Activated T-helper 17 cell treated with anti-CD3 and anti-CD28 coated beads, Interleukin-2, amount 50 U/mL, for 72 hours (primary cell): Measurements from ENCODE around the gene RGS17. TPM values are rescaled to one million over a fixed set of nuclear protein-coding genes. Genes with fewer than 3 reads are reported as not detected.

ENCODE experiments used
- ATAC-seq: fragments of 150-1000 bp; cut with Tn5 transposase; replicated peaks from 2 replicates; pipeline ENCODE4 v1.10.0; 2021; ENCODE audit warnings: mild to moderate bottlenecking, moderate library complexity
- H3K27ac Mint-ChIP-seq: one replicate; pipeline ENCODE4 v1.8.0; 2022; ENCODE audit warnings: mixed read lengths
- H3K27me3 Mint-ChIP-seq: one replicate; pipeline ENCODE4 v1.8.0; 2022; ENCODE audit warnings: mixed read lengths
- H3K36me3 Mint-ChIP-seq: one replicate; pipeline ENCODE4 v1.8.0; 2022; ENCODE audit warnings: low read depth, mild to moderate bottlenecking, mixed read lengths
- H3K4me1 Mint-ChIP-seq: one replicate; pipeline ENCODE4 v1.8.0; 2022; ENCODE audit warnings: mixed read lengths
- H3K4me3 Mint-ChIP-seq: one replicate; pipeline ENCODE4 v1.8.0; 2022; ENCODE audit warnings: mild to moderate bottlenecking, mixed read lengths
- H3K9me3 Mint-ChIP-seq: one replicate; pipeline ENCODE4 v1.8.0; 2022; ENCODE audit warnings: mixed read lengths
- total RNA-seq, 2 donors: library from RNA; stranded (reverse); gene quantifications; one replicate each; pipeline ENCODE4 v1.2.3, GENCODE V29; 2022

RGS17 gene
- total RNA-seq, 2 donors from 2014 or later, result 0.26 TPM; not detected in 1

GRCh38 chr6:153048631-153049030, 82.5 kb downstream of the RGS17 start:
- Mint-ChIP-seq H3K27me3 (peaks cover 5% of the 10 kb centered on the region), H3K9me3 (peaks cover 10% of the 10 kb centered on the region), H3K4me3 (no peak overlapping the region), H3K27ac (no peak overlapping the region), H3K4me1 (no peaks in the 10 kb centered on the region), H3K36me3 (no peaks in the 10 kb centered on the region)
- ATAC-seq, result no peak

GRCh38 chr6:153047386-153047785, 83.7 kb downstream of the RGS17 start:
- peaks cover 10% of the 10 kb centered on the region for H3K9me3 Mint-ChIP-seq
- H3K27ac Mint-ChIP-seq, result no peak overlapping the region
- H3K4me3 Mint-ChIP-seq, result no peak overlapping the region
- H3K27me3 Mint-ChIP-seq, result peaks cover 5% of the 10 kb centered on the region
- H3K36me3 Mint-ChIP-seq, result no peaks in the 10 kb centered on the region
- H3K4me1 Mint-ChIP-seq, result no peaks in the 10 kb centered on the region
- no peak for ATAC-seq

GRCh38 chr6:153045271-153045670, 85.8 kb downstream of the RGS17 start:
- Mint-ChIP-seq H3K27me3 (no peaks in the 10 kb centered on the region), H3K4me1 (no peaks in the 10 kb centered on the region), H3K4me3 (no peak overlapping the region), H3K9me3 (peaks cover 4% of the 10 kb centered on the region), H3K27ac (no peak overlapping the region), H3K36me3 (no peaks in the 10 kb centered on the region)
- ATAC-seq, result no peak

- no peak for ATAC-seq
- peaks cover 4% of the 10 kb centered on the region for H3K9me3 Mint-ChIP-seq
- H3K27ac Mint-ChIP-seq, result no peak overlapping the region
- H3K27me3 Mint-ChIP-seq, result peaks cover 3% of the 10 kb centered on the region
- no peaks in the 10 kb centered on the region for H3K36me3 Mint-ChIP-seq
- no peaks in the 10 kb centered on the region for H3K4me1 Mint-ChIP-seq
- H3K4me3 Mint-ChIP-seq, result no peak overlapping the region
Measured at GRCh38 chr6:153044295-153044694, 86.8 kb downstream of the RGS17 start.

- no peaks in the 10 kb centered on the region for H3K36me3 Mint-ChIP-seq
- ATAC-seq, result no peak
- H3K27me3 Mint-ChIP-seq, result peaks cover 4% of the 10 kb centered on the region
- H3K9me3 Mint-ChIP-seq, result peaks cover 4% of the 10 kb centered on the region
- H3K4me3 Mint-ChIP-seq, result no peak overlapping the region
- no peaks in the 10 kb centered on the region for H3K4me1 Mint-ChIP-seq
- no peak overlapping the region for H3K27ac Mint-ChIP-seq
Measured at GRCh38 chr6:153043719-153044118, 87.4 kb downstream of the RGS17 start.

GRCh38 chr6:153038378-153039057, 92.6 kb downstream of the RGS17 start:
- Mint-ChIP-seq H3K27ac (no peak overlapping the region), H3K4me1 (no peaks in the 10 kb centered on the region), H3K4me3 (no peak overlapping the region), H3K36me3 (no peaks in the 10 kb centered on the region), H3K27me3 (peaks cover 16% of the 10 kb centered on the region), H3K9me3 (no peaks in the 10 kb centered on the region)
- ATAC-seq, result no peak

GRCh38 chr6:153034139-153034538, 96.9 kb downstream of the RGS17 start:
- Mint-ChIP-seq H3K27ac (no peak overlapping the region), H3K27me3 (peaks cover 17% of the 10 kb centered on the region), H3K4me1 (no peaks in the 10 kb centered on the region), H3K36me3 (no peaks in the 10 kb centered on the region), H3K4me3 (no peak overlapping the region), H3K9me3 (no peaks in the 10 kb centered on the region)
- ATAC-seq, result no peak

- no peak for ATAC-seq
- H3K36me3 Mint-ChIP-seq, result no peaks in the 10 kb centered on the region
- H3K27me3 Mint-ChIP-seq, result peaks cover 20% of the 10 kb centered on the region
- no peaks in the 10 kb centered on the region for H3K4me1 Mint-ChIP-seq
- H3K9me3 Mint-ChIP-seq, result no peaks in the 10 kb centered on the region
- no peak overlapping the region for H3K4me3 Mint-ChIP-seq
- H3K27ac Mint-ChIP-seq, result no peak overlapping the region
Measured at GRCh38 chr6:153032255-153032882, 98.7 kb downstream of the RGS17 start.

- no peak for ATAC-seq
- H3K27me3 Mint-ChIP-seq, result peaks cover 22% of the 10 kb centered on the region
- H3K36me3 Mint-ChIP-seq, result no peaks in the 10 kb centered on the region
- no peaks in the 10 kb centered on the region for H3K9me3 Mint-ChIP-seq
- H3K4me1 Mint-ChIP-seq, result no peaks in the 10 kb centered on the region
- H3K27ac Mint-ChIP-seq, result no peak overlapping the region
- no peak overlapping the region for H3K4me3 Mint-ChIP-seq
Measured at GRCh38 chr6:153031335-153031955, 99.6 kb downstream of the RGS17 start.

GRCh38 chr6:153028963-153029362, 102.1 kb downstream of the RGS17 start:
- H3K27ac Mint-ChIP-seq, result no peak overlapping the region
- ATAC-seq, result no peak
- peaks cover 3% of the 10 kb centered on the region for H3K4me1 Mint-ChIP-seq
- H3K4me3 Mint-ChIP-seq, result no peak overlapping the region
- peaks cover 23% of the 10 kb centered on the region for H3K27me3 Mint-ChIP-seq
- no peaks in the 10 kb centered on the region for H3K9me3 Mint-ChIP-seq
- no peaks in the 10 kb centered on the region for H3K36me3 Mint-ChIP-seq

GRCh38 chr6:153028286-153028685, 102.8 kb downstream of the RGS17 start:
- Mint-ChIP-seq H3K36me3 (no peaks in the 10 kb centered on the region), H3K27ac (no peak overlapping the region), H3K4me1 (peaks cover 3% of the 10 kb centered on the region), H3K9me3 (no peaks in the 10 kb centered on the region), H3K27me3 (peaks cover 25% of the 10 kb centered on the region), H3K4me3 (no peak overlapping the region)
- no peak for ATAC-seq

- peaks cover 25% of the 10 kb centered on the region for H3K27me3 Mint-ChIP-seq
- no peak for ATAC-seq
- no peaks in the 10 kb centered on the region for H3K9me3 Mint-ChIP-seq
- no peak overlapping the region for H3K4me3 Mint-ChIP-seq
- H3K4me1 Mint-ChIP-seq, result peaks cover 3% of the 10 kb centered on the region
- no peak overlapping the region for H3K27ac Mint-ChIP-seq
- H3K36me3 Mint-ChIP-seq, result no peaks in the 10 kb centered on the region
Measured at GRCh38 chr6:153027480-153027879, 103.6 kb downstream of the RGS17 start.

- Mint-ChIP-seq H3K4me1 (peaks cover 3% of the 10 kb centered on the region), H3K9me3 (no peaks in the 10 kb centered on the region), H3K27me3 (peaks cover 21% of the 10 kb centered on the region), H3K4me3 (no peak overlapping the region), H3K27ac (no peak overlapping the region), H3K36me3 (no peaks in the 10 kb centered on the region)
- no peak for ATAC-seq
Measured at GRCh38 chr6:153024709-153025017, 106.4 kb downstream of the RGS17 start.

- Mint-ChIP-seq H3K9me3 (no peaks in the 10 kb centered on the region), H3K4me1 (peaks cover 3% of the 10 kb centered on the region), H3K27me3 (peaks cover 21% of the 10 kb centered on the region), H3K4me3 (no peak overlapping the region), H3K27ac (no peak overlapping the region), H3K36me3 (no peaks in the 10 kb centered on the region)
- ATAC-seq, result peak; percentile 90
Measured at GRCh38 chr6:153023977-153024708, 106.9 kb downstream of the RGS17 start.

GRCh38 chr6:153018355-153018754, 112.7 kb downstream of the RGS17 start:
- ATAC-seq, result no peak
- no peaks in the 10 kb centered on the region for H3K36me3 Mint-ChIP-seq
- no peaks in the 10 kb centered on the region for H3K9me3 Mint-ChIP-seq
- H3K4me1 Mint-ChIP-seq, result no peaks in the 10 kb centered on the region
- H3K4me3 Mint-ChIP-seq, result no peak overlapping the region
- peaks cover 14% of the 10 kb centered on the region for H3K27me3 Mint-ChIP-seq
- no peak overlapping the region for H3K27ac Mint-ChIP-seq
